NOMO-1 treated with dmso at 0.1 percent for 144 hours (cell line): ENCODE measurements around the gene SPTBN1.

Experiments
- DNase-seq: peaks from one replicate; lab custom pipeline; 2025; ENCODE audit not compliant: unreplicated experiment; lab: John Stamatoyannopoulos, UW

Gene SPTBN1

DNA sequence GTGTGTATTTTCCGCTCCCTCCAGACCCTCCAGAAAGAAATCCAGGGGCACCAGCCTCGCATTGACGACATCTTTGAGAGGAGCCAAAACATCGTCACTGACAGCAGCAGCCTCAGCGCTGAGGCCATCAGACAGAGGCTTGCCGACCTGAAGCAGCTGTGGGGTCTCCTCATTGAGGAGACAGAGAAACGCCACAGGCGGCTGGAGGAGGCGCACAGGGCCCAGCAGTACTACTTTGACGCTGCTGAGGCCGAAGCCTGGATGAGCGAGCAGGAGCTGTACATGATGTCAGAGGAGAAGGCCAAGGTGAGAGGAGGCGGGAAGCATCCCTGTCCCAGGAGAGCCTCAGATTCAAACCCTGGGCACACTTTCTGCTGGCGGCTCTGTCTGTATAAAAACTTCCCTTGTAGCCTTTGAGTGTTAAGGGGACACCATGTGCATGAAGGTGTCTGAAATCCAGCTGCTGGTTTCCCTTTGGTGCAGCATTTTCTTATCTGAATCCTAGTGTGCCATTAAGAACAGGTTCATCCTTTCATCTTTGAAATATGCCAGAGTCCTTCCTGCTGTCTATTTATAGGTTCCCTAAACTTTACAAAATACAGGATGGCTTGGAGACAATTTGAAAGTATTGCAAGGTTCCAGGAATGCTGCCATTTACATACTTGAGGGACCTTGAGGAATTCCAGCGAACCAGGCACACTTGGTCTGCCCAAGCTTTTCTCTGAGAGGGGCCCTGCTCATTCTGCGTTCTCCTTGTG, 190.2 kb downstream of the SPTBN1 start:
- DNase-seq, result no peak

DNA sequence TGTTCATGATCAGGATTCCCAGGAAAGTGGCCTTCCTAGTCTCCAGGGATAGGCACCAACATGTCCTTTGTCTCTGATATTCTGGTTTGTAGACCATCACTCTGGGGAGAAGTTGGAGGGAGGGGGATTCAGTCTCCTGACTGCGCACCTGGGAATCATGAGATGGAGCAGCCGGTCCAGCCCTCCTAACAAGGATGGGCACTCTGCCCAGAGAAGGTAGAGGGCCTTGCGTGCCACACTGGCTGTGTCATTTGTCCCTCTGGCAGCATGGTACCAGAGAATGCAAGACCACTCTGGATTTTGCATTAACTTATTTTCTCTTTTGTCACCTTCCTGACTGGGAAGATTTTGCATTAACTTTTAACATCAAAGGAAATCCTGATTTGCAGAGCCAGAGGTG, 192.1 kb downstream of the SPTBN1 start:
- no peak for DNase-seq

DNA sequence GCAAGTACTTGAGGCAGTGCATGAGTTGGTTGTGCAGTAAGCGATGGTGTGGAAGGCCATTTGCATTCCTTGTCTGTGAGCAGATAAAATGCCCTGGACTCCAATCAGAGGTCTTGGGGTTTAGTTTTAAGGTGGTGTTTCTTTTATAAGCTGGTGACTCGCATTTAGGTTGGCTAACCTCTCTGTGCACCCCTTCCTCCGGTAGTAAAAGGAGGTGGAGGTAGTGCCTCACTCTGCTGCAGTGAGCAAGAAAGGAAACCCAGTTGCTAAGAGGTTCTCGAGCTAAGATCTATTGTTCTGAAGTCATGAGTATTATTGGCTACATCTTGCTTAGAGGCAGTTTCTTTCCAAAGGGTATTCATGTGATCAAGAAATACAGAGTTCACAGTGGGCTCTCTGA, 193.1 kb downstream of the SPTBN1 start:
- DNase-seq, result no peak

DNA sequence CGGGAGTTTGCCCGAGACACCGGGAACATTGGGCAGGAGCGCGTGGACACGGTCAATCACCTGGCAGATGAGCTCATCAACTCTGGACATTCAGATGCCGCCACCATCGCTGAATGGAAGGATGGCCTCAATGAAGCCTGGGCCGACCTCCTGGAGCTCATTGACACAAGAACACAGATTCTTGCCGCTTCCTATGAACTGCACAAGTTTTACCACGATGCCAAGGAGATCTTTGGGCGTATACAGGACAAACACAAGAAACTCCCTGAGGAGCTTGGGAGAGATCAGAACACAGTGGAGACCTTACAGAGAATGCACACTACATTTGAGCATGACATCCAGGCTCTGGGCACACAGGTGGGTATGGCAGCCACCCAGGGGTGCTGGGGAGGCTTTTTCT, 193.5 kb downstream of the SPTBN1 start:
- no peak for DNase-seq

DNA sequence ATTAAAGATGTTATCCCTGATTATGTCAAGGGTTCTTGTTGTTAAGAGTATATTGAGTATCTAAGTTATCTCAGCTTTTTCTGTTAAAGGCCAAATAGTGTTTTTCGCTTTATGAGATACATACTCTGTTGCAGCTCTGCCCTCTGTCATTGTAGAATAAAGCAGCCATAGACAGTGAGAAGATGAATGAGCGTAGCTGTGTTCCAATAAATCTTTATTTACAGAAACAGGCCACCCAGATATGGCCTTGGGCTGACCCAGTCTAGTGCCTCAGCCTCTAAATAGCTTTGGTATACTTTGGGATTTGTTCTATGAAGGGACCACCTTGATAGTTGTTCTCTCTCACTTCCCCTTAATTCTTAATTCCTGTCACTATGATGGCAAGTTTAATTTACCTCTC, 194.5 kb downstream of the SPTBN1 start:
- DNase-seq, result no peak

DNA sequence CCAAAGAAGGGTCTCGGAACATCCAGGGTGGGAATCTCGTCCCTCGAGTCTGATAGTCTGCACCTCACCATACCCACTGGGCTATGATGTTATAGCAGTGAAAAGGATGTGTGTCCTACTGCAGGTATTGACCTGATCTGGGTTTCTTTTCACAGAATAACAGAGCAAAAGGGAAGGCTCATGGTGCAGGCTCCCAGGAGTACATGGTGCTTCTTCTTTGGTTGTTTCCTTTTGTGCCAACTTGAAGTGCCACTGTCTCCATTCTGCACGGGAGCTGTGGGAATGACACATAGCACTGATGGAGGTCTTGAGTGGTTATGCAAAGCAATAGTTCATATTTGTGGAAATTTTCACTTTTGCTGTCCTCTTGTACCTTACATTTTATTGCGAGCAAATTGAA, 195.2 kb downstream of the SPTBN1 start:
- no peak for DNase-seq

DNA sequence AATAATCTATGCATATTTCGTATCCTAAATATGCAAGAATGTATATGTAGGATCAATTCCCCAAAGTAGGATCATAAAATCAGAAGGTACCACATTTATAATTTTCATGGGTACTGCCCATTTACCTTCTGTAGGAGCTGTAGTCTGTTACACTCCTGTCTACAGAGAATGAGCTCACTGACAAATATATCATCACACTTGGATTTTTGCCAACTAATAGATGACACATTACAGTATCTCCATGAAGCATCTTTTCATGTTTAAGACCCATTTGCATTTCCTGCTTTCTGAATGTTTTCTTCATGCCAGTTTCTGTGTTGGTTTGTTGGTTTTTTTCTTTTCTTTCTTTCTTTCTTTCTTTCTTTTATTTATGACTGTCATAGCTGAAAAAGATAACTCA, 196.4 kb downstream of the SPTBN1 start:
- DNase-seq, result no peak

DNA sequence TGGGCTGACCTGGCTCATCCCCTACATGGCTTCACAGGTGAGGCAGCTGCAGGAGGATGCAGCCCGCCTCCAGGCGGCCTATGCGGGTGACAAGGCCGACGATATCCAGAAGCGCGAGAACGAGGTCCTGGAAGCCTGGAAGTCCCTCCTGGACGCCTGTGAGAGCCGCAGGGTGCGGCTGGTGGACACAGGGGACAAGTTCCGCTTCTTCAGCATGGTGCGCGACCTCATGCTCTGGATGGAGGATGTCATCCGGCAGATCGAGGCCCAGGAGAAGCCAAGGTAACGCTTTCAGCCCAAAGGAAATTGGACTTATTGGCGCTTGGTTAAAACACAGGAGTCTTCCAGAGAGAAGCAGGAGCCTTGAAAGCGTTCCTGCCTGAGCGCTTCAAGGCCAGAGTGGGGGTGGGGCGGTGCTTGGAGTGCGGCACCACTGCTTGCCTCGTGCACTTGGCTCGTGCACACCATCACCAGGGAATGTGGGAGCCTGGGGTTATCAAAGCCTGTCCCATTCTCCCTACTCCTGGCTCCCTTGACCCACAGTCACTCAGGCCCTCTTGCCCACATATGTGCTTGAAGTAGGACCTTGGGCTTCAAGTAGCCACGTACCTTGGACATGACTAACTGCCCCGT, 197.6 kb downstream of the SPTBN1 start:
- DNase-seq, result no peak

DNA sequence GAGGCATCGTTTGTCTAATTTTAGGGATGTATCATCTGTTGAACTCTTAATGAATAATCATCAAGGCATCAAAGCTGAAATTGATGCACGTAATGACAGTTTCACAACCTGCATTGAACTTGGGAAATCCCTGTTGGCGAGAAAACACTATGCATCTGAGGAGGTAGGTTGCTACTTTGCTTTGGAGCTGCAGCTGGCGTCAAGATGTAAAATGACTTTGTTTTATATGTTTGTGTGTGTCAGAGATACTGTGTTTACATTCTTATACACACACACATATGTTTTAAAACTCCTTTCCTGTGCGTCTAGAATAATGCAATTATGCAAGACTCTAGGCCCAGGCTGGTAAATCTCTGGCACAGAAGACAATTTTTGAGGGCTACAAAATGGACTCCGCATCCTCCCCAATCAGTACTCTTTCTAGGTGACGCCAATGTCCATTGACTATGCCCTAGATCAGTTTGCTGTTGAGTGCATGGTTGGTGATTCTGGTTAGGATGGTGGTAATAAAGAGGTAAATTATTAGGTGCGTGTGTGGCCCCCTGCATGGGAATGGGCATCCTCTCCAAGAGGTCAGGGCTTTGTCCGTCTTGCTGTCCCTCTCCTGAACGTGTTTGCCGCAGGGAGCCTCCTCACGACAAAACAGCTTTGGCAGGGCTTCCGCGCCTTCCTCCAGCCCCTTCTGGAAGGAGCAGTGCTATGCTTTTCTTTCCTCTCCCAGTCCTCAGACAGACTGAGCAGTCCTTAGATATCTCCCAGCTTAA, 199.1 kb downstream of the SPTBN1 start:
- no peak for DNase-seq

DNA sequence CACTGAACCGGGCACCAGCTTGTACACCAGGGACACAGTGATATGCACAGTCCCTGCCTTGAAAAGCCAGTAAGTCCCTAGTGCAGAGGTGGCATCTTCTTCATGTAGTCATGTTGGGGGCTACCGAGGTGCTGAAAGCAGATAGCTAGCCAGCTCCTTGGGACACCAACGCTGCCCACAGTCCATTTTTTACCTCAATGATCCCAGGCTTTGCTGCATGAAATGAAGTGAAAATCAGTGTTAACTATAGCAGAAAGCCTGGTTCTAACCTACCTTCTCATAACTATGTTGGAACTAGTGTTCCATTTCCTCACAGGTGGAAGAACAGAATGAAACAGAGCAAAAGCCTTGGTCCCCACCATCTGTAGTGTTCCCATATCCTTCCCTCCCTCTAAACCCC, 200.7 kb downstream of the SPTBN1 start:
- DNase-seq, result no peak

DNA sequence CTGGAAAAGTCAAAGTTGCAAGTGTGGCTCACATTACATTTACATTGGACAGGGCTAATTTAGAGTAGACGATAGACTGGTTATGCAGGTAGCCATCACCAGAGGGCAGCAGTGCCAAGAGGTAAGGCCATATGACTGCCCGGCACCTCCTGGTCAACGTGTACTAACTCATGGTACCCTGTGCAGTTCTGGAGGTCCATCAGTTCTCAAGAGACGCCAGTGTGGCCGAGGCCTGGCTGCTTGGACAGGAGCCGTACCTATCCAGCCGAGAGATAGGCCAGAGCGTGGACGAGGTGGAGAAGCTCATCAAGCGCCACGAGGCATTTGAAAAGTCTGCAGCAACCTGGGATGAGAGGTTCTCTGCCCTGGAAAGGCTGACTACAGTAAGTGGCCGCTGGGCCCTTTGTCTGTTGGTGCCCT, 201.5 kb downstream of the SPTBN1 start:
- no peak for DNase-seq

DNA sequence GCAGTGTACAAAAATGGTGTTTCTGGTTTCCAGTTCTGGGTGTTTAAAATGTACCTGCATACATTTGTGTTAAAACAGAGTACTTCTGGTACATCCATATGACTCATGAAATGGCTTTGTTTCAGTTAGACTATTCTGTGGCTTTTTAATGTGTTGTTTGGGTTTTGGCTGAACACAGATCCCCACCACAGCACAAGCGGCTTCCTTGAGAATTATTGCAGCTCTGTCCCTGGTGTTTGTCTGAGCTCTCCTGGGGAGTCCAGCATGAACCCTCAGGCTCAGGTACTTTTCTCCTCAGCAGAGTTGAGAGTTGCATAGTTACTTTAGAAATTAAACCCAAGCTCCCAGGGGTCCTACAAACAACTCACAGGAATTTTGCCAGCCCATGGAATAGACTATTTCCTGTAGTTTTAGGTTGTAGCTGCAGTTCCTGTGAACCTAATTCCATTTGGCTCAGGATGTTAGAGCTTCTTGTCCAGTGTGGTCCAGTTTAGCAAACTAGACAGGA, 202.5 kb downstream of the SPTBN1 start:
- DNase-seq, result no peak

DNA sequence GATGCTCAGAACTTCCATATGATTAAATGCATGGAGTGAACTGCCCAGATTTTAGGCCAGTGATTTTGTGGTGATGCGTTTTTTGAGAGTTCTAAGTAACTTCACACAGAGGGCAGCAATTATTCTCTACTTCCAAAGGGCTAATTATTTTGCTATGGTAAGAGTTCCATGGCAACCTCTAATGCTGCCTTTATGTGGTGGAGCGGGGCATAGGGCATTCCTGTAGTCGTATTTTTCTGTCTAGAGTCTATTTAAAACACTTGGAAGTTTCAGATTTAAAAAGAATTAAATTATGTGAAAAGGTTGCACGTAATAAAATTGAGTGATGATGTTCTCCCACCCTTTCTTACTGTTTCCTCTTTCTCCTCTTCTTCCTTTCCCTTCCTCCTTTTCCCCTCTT, 203.4 kb downstream of the SPTBN1 start:
- DNase-seq, result no peak

DNA sequence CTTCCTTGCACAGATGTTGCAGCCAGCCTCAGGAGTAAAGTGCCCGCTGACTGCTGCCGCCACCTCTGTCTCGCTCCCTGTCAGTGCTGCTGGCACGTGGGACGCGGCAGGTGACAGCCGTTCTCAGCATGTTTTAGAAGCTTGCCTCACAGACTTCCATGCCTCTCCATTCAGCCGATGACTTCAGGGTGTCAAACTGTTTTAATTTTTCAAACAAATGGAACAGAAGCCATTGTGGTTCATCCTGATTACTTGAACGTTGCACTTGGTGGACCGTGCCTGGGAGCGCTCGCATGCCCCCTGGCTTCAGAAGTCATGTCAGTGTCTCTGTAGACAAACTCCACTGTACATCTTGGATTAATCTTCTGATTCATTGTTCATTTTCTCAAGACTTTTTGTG, 204.6 kb downstream of the SPTBN1 start:
- DNase-seq, result no peak

DNA sequence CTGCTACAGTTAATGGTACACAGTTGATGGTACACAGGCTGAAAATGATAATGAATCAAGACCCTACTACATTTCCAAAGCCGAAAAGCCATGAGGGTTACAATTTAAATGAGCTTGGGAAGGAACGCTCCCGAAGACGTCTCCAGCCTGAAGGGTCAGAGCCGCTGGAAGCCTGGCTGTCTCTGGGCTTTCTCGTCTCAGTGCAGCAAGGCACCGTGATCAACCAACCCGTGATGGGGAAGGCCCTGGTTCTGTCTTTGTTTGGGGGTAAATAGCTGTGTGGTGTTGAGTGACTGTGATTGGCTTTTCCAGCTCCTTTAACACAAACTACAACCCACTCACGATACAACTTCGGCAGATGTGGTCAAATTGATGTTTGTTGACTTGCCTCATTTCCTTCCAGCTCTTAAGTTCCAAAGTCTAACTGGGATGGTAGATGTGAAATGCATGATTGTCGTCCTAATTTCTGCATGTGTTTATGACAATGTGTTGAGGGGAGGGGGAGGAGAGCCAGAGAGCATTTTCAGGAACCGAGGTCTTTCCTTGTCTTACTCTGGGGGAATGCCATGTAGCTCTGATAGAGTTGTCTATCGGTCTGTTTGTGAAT, 207.4 kb downstream of the SPTBN1 start:
- DNase-seq, result no peak

DNA sequence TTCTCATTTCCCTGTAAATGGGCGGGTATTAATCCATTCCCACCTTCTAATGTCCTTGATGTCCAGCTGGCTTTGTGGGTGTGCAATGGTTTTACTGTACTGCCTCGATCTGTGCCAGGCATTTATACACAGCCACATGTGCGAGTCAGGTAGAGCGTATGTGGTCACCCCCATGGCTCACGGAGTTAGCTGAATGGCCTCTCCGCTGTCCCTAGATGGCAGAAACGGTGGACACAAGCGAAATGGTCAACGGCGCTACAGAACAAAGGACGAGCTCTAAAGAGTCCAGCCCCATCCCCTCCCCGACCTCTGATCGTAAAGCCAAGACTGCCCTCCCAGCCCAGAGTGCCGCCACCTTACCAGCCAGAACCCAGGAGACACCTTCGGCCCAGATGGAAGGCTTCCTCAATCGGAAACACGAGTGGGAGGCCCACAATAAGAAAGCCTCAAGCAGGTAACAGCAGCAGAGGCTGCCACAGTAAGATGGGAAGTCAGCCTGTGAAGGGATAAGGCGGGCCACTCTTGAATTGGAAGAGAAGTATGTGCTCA, 208.2 kb downstream of the SPTBN1 start:
- DNase-seq, result no peak

DNA sequence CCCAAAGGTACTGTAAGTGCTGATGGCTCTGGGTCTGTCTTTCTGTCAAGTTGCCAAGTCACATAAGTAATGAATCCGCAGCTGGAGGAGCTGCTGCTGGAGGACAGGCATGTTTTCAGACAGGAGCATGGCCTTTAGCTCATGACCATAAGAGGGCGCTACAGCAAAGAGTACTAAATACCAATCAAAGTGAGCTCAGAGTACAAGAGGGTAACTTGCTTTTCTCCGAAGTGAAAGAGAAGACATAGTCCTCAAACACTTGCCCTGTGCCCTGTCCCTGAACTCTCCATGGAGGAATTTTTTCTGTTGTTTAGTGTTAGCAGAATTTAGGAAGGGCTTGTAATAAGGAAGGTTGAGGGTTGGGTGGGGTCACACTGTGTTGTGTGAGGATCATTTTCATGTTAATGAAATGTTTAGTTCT, 209.3 kb downstream of the SPTBN1 start:
- DNase-seq, result peak; percentile 15

DNA sequence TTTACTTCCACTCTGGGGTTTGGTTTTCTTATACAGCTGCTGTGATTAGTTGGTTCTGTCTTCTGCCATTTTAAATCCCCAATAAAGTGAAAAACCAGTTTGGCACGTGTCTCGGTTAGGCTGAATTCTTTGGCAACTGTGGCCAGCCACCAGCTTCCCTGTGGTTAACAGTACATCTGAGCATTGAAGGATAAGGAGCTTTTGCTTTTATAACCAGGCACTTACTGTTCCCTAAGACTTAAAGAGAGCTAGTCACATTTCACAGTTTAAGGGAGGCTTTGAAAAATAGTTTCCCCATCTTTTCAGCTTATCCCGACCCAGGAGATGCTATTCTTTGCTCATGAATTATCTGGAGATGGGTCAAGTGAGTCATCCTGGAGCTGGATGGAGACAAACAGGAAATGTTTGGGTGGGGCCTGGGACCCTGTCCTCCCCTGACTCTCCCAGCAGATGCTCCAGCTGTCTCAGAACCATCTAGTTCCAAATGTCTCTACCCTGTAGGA, 210.1 kb downstream of the SPTBN1 start:
- DNase-seq, result no peak

DNA sequence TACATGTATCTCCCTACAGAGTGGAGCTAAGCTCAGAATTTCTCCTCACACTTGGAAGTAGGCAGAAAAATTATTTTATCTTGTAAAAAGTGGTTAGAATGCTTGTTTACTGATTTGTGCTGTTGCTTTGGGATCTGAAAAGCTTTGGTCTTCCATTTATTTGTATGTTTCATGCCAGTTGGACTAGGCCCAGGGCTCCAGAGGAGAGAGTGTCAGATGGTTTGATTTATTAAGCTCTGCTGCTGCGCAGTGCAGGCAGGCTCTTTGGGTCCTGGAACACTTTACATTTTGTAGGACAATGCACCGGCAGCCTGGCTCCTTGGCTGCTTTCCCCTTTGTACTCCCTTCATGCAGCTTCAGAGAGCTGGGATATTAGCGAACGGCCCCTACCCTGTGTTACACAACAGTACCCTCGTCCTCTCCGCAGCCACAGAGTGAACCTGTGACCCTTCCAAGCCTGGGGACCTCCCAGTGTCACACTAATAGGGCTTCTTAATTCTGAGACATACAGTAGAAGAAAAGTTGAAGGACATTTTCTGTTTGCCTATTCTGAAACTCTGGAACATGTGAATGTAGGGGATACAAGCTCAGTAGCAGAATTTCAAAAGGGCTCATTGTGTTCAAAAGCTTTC, 210.6 kb downstream of the SPTBN1 start:
- DNase-seq, result no peak

DNA sequence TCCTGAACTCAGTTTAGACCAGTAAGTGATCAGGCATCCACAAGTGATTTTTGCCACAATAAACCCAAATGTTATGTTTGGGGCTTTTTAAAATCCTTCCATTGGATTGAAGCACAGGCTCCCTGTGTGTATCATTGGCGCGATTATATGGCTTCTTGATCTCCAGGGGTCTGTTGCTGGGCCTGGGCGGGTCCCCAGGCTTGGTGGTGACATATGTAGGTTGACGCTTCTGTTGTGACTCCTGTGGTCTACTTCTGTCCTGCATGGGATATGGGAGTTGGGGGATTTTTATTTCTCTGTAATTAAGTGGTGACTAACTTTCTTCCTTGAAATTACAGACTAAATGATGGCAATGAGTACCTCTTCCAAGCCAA, 211.1 kb downstream of the SPTBN1 start:
- DNase-seq, result no peak
